Endothelial cell of umbilical vein (primary cell): ENCODE measurements around the gene TAGLN2. TPM values are rescaled to one million over a fixed set of nuclear protein-coding genes. Genes with fewer than 3 reads are reported as not detected.

Experiments
- BruUV-seq: library from RNA; stranded (reverse); fragments of 400-500 nt; replicated peaks from 2 replicates; lab custom pipeline; 2021; lab: Mats Ljungman, UMichigan
- CTCF ChIA-PET: fragments of 300-600, 350-600 bp; sonication (Branson Sonifier 250); formaldehyde crosslinking; loops from one replicate; lab custom pipeline; 2021; ENCODE audit warnings: antibody characterized with exemption, inconsistent platforms; lab: Charles Lee
- POLR2A ChIA-PET: fragments of 300-600, 350-600 bp; sonication (Branson Sonifier 250); formaldehyde crosslinking; loops from one replicate; lab custom pipeline; 2021; ENCODE audit warnings: antibody characterized with exemption, inconsistent platforms; lab: Charles Lee
- DNase-seq: peaks from one replicate; pipeline ENCODE4 v3.0.0-alpha.2; 2011; ENCODE audit warnings: low read depth, low spot score
- FAIRE-seq: peaks from 2 replicates; lab custom pipeline; 2011; peaks lifted over from hg19 to GRCh38; lab: Jason Lieb, UNC
- H2AFZ ChIP-seq: 2 replicates; pipeline ENCODE4 v1.6.0; 2012; ENCODE audit warnings: low read depth, low read length, control low read depth, inconsistent platforms
- H3K27ac ChIP-seq: 2 replicates; pipeline ENCODE4 v1.5.1; 2011; ENCODE audit warnings: low read depth, mild to moderate bottlenecking, control low read depth, low read length, moderate library complexity; ENCODE audit not compliant: insufficient read depth
- H3K27me3 ChIP-seq, 2 experiments: 2 replicates each; pipeline versions ENCODE4 v1.6.0 to v1.6.1; 2011; ENCODE audit warnings: low read length in 2 of 2, mixed read lengths in 1 of 2; ENCODE audit not compliant: control insufficient read depth in 2 of 2, insufficient read depth in 2 of 2
- H3K36me3 ChIP-seq, 2 experiments: 2 replicates in 1 of 2; 3 replicates in 1 of 2; pipeline ENCODE4 v1.5.1; 2011; ENCODE audit warnings: low read length in 2 of 2, mild to moderate bottlenecking in 1 of 2, moderate library complexity in 1 of 2; ENCODE audit not compliant: control insufficient read depth in 2 of 2, insufficient read depth in 2 of 2; ENCODE audit errors: extremely low read depth in 1 of 2
- H3K4me1 ChIP-seq: 3 replicates; pipeline ENCODE4 v1.5.1; 2011; ENCODE audit warnings: mild to moderate bottlenecking, low read length; ENCODE audit not compliant: control insufficient read depth, insufficient read depth; ENCODE audit errors: extremely low read depth
- H3K4me2 ChIP-seq: 2 replicates; pipeline ENCODE4 v1.6.1; 2011; ENCODE audit warnings: low read length, control low read depth, mixed read lengths; ENCODE audit not compliant: insufficient read depth
- H3K4me3 ChIP-seq, 3 experiments: fragments of 200-600 bp in 1 of 3; sonication (generic), shearing (Covaris generic) in 1 of 3; replicated peaks in 1 of 3; 2 replicates each; pipeline ENCODE4 v1.5.1; 2011 to 2016; ENCODE audit warnings: control low read depth in 3 of 3, low read length in 3 of 3, mild to moderate bottlenecking in 2 of 3, inconsistent platforms in 1 of 3, low read depth in 1 of 3, moderate library complexity in 1 of 3; ENCODE audit not compliant: insufficient read depth in 1 of 3
- H3K79me2 ChIP-seq: 2 replicates; pipeline ENCODE4 v1.6.0; 2012; ENCODE audit warnings: low read length, inconsistent platforms; ENCODE audit not compliant: control insufficient read depth, insufficient read depth
- H3K9ac ChIP-seq: replicated peaks from 2 replicates; pipeline ENCODE3; 2011; ENCODE audit warnings: low read length, control low read depth; ENCODE audit not compliant: insufficient read depth; ENCODE audit errors: extremely low read depth
- H3K9me1 ChIP-seq: replicated peaks from 3 replicates; pipeline ENCODE4 v1.6.0; 2011; ENCODE audit warnings: mild to moderate bottlenecking, low read length; ENCODE audit not compliant: control insufficient read depth, insufficient read depth; ENCODE audit errors: extremely low read depth
- H3K9me3 ChIP-seq: replicated peaks from 2 replicates; pipeline ENCODE4 v1.5.1; 2012; ENCODE audit warnings: low read length, inconsistent platforms; ENCODE audit not compliant: control insufficient read depth, insufficient read depth
- H4K20me1 ChIP-seq: replicated peaks from 2 replicates; pipeline ENCODE3; 2011; ENCODE audit warnings: mild to moderate bottlenecking, low read length; ENCODE audit not compliant: control insufficient read depth, insufficient read depth; ENCODE audit errors: extremely low read depth
- CTCF ChIP-seq, 2 donors: IDR thresholded peaks; 1 replicate in 1 of 2; 2 replicates in 1 of 2; pipeline ENCODE4 v1.5.1; 2011; ENCODE audit warnings: low read length in 2 of 2, mild to moderate bottlenecking in 2 of 2, moderate library complexity in 2 of 2, control low read depth in 1 of 2, inconsistent platforms in 1 of 2, low read depth in 1 of 2; ENCODE audit not compliant: insufficient read depth in 1 of 2; ENCODE audit errors: extremely low read depth in 1 of 2
- EZH2 ChIP-seq: IDR thresholded peaks from 2 replicates; pipeline ENCODE4 v1.6.1; 2012; ENCODE audit warnings: borderline replicate concordance, low read depth, mild to moderate bottlenecking, moderate library complexity, low read length, inconsistent platforms; ENCODE audit not compliant: severe bottlenecking
- FOS ChIP-seq: IDR thresholded peaks from 2 replicates; pipeline ENCODE4 v1.6.1; 2011; ENCODE audit warnings: mild to moderate bottlenecking, low read length, moderate library complexity, borderline replicate concordance; ENCODE audit not compliant: insufficient read depth
- MAX ChIP-seq: IDR thresholded peaks from 2 replicates; pipeline ENCODE4 v1.6.1; 2011; ENCODE audit not compliant: insufficient read depth, insufficient read length
- MYC ChIP-seq: IDR thresholded peaks from one replicate; pipeline ENCODE4 v1.6.1; 2011; ENCODE audit warnings: mild to moderate bottlenecking, low read depth, low read length
- POLR2AphosphoS5 ChIP-seq: IDR thresholded peaks from 2 replicates; pipeline ENCODE4 v1.6.1; 2012; ENCODE audit warnings: low read depth, mild to moderate bottlenecking, control low read depth, low read length, moderate library complexity; ENCODE audit not compliant: insufficient read depth
- dilution Hi-C: fragments of 300-500 bp; cut with MboI; formaldehyde crosslinking; loops from one replicate; pipeline ENCODE4 v1.15.0; 2019; ENCODE audit warnings: low sequenced_read_pairs; ENCODE audit not compliant: extremely low pct_ligation_motif_present
- intact Hi-C: fragments of 100-400 bp; cut with micrococcal nuclease; formaldehyde crosslinking; loops from one replicate; pipeline ENCODE4 v1.10.0; 2022
- polyA plus RNA-seq, 4 experiments: library from polyadenylated mRNA; depleted of rRNA in 3 of 4; stranded (reverse) in 3 of 4; unstranded in 1 of 4; fragments of >200 nt; gene quantifications; 2 replicates each; pipeline versions ENCODE4 v1.2.1 to v1.2.3, GENCODE V29; 2011 to 2012; ENCODE audit warnings: missing spikeins in 1 of 4
- total RNA-seq: library from RNA; stranded (reverse); gene quantifications from 2 replicates; pipeline ENCODE4 v1.2.3, GENCODE V29; 2021

TAGLN2 gene
- total and polyA plus RNA-seq, 2 donors (not counting 3 experiments of a cell fraction or from before 2014, with no cell fraction given), result 646 to 1,279 TPM

DNA sequence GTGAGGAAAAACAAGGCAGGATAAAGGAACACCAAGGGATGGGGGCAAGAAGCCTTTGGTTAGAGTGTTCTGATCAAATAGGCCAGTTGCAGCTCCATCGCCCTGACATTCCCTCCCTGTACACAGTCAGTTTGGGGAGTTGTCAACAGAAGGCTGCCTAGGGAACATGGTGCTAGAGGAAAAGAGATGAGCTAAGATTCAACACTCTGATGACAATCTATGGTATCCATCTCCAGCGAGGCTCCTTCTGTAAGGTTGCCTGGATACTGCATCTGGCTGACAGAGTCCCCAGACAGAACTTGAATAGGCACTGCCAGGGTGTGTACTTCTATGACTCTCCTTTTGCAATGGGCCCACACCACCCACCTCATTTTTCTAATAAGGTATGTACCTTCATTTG, 40.0 kb upstream of the TAGLN2 start:
- H3K4me2 ChIP-seq, result no peak overlapping the region
- intact Hi-C loops, result no loop called here
- no TSS peak for BruUV-seq
- H4K20me1 ChIP-seq, result no peaks in the 10 kb centered on the region
- no peaks in the 10 kb centered on the region for H3K79me2 ChIP-seq
- POLR2A ChIA-PET, result no interaction called here
- no peaks in the 10 kb centered on the region for H3K36me3 ChIP-seq
- CTCF ChIA-PET, result interaction anchor here (2.2 kb wide), 1 partner anchor 40 kb away, joined by 7 read pairs; no protein-coding TSS in a partner anchor
- no peak for TF ChIP-seq MAX
- no peaks in the 10 kb centered on the region for H3K4me1 ChIP-seq
- DNase-seq (no peak), FAIRE-seq (no peak)
- no peaks in the 10 kb centered on the region for H3K9me1 ChIP-seq
- H3K4me3 ChIP-seq, result no peak overlapping the region
- peaks cover 9 to 19% of the 10 kb centered on the region in 2 experiments for H3K27me3 ChIP-seq
- no peak overlapping the region for H3K9ac ChIP-seq
- no peak overlapping the region for H2AFZ ChIP-seq
- dilution Hi-C loops, result no loop called here
- no peak overlapping the region for H3K27ac ChIP-seq
- H3K9me3 ChIP-seq, result no peaks in the 10 kb centered on the region

DNA sequence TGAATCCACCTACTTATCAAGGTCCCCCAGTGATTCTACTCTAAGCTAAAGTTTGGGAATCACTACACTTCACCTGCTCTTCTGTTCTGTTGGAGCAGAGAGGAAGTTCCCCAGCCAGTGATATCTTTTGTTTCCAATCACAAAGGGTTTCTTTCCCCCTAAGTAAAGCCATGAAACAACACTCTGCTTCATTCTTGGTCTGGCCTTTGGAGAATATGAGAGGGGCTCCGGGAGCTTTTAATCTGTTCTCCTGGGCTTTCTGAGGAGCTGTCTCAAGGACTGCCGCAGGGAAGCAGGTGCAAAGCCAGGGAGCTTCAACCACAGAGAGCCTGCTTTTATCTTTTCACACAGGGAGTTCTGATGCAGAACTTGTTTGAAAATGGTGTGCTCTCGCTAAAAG, 38.8 kb upstream of the TAGLN2 start:
- Histone ChIP-seq H3K4me1 (no peaks in the 10 kb centered on the region), H3K9me1 (no peaks in the 10 kb centered on the region), H3K36me3 (no peaks in the 10 kb centered on the region), H4K20me1 (no peaks in the 10 kb centered on the region), H2AFZ (no peak overlapping the region), H3K27me3 (peaks cover 7 to 17% of the 10 kb centered on the region in 2 experiments), H3K4me2 (no peak overlapping the region), H3K79me2 (no peaks in the 10 kb centered on the region), H3K9me3 (no peaks in the 10 kb centered on the region), H3K27ac (no peak overlapping the region), H3K9ac (no peak overlapping the region), H3K4me3 (no peak overlapping the region)
- TF ChIP-seq MAX (no peak), FOS (no peak), CTCF (IDR thresholded peaks at IDR 0.05; ENCODE audit: extremely low read depth in 1 of 2, insufficient read depth in 1 of 2, low read depth in 1 of 2, low read length in 2 of 2) (no peak), EZH2 (no peak), MYC (no peak), POLR2AphosphoS5 (no peak)
- DNase-seq (no peak), FAIRE-seq (no peak)
- POLR2A ChIA-PET, result no interaction called here
- intact Hi-C loops, result no loop called here
- BruUV-seq, result no TSS peak
- CTCF ChIA-PET, result interaction anchor here (0.6 to 2.2 kb wide), 3 partner anchors 40 to 44 kb away, joined by 3 to 7 read pairs (median 7); no protein-coding TSS in a partner anchor
- dilution Hi-C loops, result no loop called here
